ENCODE measurements around the gene BAIAP2.

BAIAP2 gene

DNA sequence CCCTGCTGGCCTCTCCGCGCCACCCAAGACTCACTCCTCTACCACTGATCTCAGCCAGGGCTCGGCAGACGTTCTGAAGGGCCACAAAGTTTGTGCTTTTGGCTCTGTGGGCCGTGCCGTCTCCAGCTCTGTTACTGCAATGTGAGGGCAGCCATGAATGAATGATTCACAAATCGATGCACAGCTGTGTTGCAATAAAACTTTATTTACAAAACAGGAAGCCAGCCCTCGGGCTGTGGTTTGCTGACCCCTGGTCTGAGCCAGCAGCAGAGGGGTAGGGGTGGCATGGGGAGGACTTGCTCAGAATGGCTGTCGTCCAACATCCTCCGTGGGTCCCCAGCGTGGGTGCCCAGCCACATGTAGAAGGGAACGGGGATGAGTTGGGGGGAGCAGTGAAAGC lies 67.4 kb downstream of the BAIAP2 start:
- Histone ChIP-seq H3K9me3 (no peaks in the 10 kb centered on the region), H3K4me1 (peaks cover 7% of the 10 kb centered on the region), H3K27me3 (no peaks in the 10 kb centered on the region), H3K36me3 (no peaks in the 10 kb centered on the region; the same call in 1 of the 2 replicates), H3K4me3 (ENCODE audit: low read depth, low read length) (no peak overlapping the region)
- DNase-seq = no peak
- TF ChIP-seq, protein P1, sequence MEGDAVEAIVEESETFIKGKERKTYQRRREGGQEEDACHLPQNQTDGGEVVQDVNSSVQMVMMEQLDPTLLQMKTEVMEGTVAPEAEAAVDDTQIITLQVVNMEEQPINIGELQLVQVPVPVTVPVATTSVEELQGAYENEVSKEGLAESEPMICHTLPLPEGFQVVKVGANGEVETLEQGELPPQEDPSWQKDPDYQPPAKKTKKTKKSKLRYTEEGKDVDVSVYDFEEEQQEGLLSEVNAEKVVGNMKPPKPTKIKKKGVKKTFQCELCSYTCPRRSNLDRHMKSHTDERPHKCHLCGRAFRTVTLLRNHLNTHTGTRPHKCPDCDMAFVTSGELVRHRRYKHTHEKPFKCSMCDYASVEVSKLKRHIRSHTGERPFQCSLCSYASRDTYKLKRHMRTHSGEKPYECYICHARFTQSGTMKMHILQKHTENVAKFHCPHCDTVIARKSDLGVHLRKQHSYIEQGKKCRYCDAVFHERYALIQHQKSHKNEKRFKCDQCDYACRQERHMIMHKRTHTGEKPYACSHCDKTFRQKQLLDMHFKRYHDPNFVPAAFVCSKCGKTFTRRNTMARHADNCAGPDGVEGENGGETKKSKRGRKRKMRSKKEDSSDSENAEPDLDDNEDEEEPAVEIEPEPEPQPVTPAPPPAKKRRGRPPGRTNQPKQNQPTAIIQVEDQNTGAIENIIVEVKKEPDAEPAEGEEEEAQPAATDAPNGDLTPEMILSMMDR (IDR thresholded peaks at IDR 0.05; ENCODE audit: low read depth, low read length) = no peak

GRCh38 chr17:81102869-81103268 lies 67.9 kb downstream of the BAIAP2 start:
- TF ChIP-seq, protein P1 (IDR thresholded peaks at IDR 0.05; ENCODE audit: low read depth, low read length) = no peak
- H3K27me3 ChIP-seq = no peaks in the 10 kb centered on the region
- H3K4me1 ChIP-seq = peaks cover 2% of the 10 kb centered on the region
- no peak for DNase-seq
- no peak overlapping the region for H3K4me3 ChIP-seq (ENCODE audit: low read depth, low read length)
- no peaks in the 10 kb centered on the region; the same call in 1 of the 2 replicates for H3K36me3 ChIP-seq
- H3K9me3 ChIP-seq = no peaks in the 10 kb centered on the region

- Histone ChIP-seq H3K9me3 (no peaks in the 10 kb centered on the region), H3K4me3 (ENCODE audit: low read depth, low read length) (no peak overlapping the region), H3K27me3 (no peaks in the 10 kb centered on the region), H3K4me1 (no peaks in the 10 kb centered on the region), H3K36me3 (no peaks in the 10 kb centered on the region; the same call in 1 of the 2 replicates)
- no peak for DNase-seq
- TF ChIP-seq, protein P1 (IDR thresholded peaks at IDR 0.05; ENCODE audit: low read depth, low read length) = no peak
These were observed 68.4 kb downstream of the BAIAP2 start for GRCh38 chr17:81103379-81103778.

- Histone ChIP-seq H3K4me3 (ENCODE audit: low read depth, low read length) (no peak overlapping the region), H3K27me3 (no peaks in the 10 kb centered on the region), H3K4me1 (no peaks in the 10 kb centered on the region), H3K9me3 (no peaks in the 10 kb centered on the region), H3K36me3 (no peaks in the 10 kb centered on the region; the same call in 1 of the 2 replicates)
- TF ChIP-seq, protein P1 (IDR thresholded peaks at IDR 0.05; ENCODE audit: low read depth, low read length) = no peak
- no peak for DNase-seq
These were observed 71.8 kb downstream of the BAIAP2 start for GRCh38 chr17:81106716-81107115.

DNA sequence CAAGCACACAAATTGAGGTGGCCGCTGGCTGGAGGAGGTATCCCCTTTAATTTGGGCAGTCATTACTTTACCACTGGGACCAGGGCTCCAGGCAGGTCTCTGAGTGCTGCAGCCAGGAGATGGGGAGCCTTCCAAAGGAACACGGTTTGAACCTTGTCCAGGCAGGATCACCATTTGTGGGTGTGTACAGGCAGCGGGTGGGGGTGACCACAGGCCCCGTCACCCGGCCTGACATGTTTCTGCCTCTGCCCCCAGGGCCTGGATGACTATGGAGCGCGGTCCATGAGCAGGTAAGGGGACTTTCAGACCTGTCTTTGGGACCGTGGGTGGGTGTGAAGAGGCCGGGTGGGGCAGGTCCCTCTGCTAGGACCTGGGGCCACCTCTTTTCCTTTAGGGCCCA lies 73.3 kb downstream of the BAIAP2 start:
- no peak for DNase-seq
- no peaks in the 10 kb centered on the region for H3K27me3 ChIP-seq
- H3K4me1 ChIP-seq = peaks cover 3% of the 10 kb centered on the region; the same call in 1 of the 2 replicates
- TF ChIP-seq, protein P1 (IDR thresholded peaks at IDR 0.05; ENCODE audit: low read depth, low read length) = no peak
- no peaks in the 10 kb centered on the region; the same call in 1 of the 2 replicates for H3K36me3 ChIP-seq
- H3K4me3 ChIP-seq (ENCODE audit: low read depth, low read length) = no peak overlapping the region
- H3K9me3 ChIP-seq = no peaks in the 10 kb centered on the region

GRCh38 chr17:81109957-81110356 lies 75.0 kb downstream of the BAIAP2 start:
- Histone ChIP-seq H3K27me3 (no peaks in the 10 kb centered on the region), H3K4me1 (peaks cover 3% of the 10 kb centered on the region; the same call in 1 of the 2 replicates), H3K4me3 (ENCODE audit: low read depth, low read length) (no peak overlapping the region), H3K9me3 (no peaks in the 10 kb centered on the region), H3K36me3 (no peaks in the 10 kb centered on the region; the same call in 1 of the 2 replicates)
- TF ChIP-seq, protein P1 (IDR thresholded peaks at IDR 0.05; ENCODE audit: low read depth, low read length) = no peak
- DNase-seq = no peak
